OCI-LY7 (cell line): ENCODE measurements around the gene SV2C. TPM values are rescaled to one million over a fixed set of nuclear protein-coding genes. Genes with fewer than 3 reads are reported as not detected.
"Not testable (repeated sequence)": the region's sequence is repeated elsewhere in the genome, so short reads cannot be mapped to it uniquely, and the experiment has no call there.

Experiments used
- BruUV-seq: library from RNA; stranded (reverse); fragments of 400-500 nt; replicated peaks from 2 replicates; lab custom pipeline; 2021; lab: Mats Ljungman, UMichigan
- CTCF ChIA-PET: fragments of 300-600 bp; sonication (Branson Sonifier 250); formaldehyde crosslinking; loops from one replicate; lab custom pipeline; 2022; ENCODE audit warnings: antibody characterized with exemption; ENCODE audit not compliant: unreplicated experiment; lab: Charles Lee
- POLR2A ChIA-PET: fragments of 300-600 bp; sonication (Branson Sonifier 250); formaldehyde crosslinking; loops from one replicate; lab custom pipeline; 2022; ENCODE audit warnings: antibody characterized with exemption; lab: Charles Lee
- DNase-seq: peaks from one replicate; pipeline ENCODE4 v3.0.0-alpha.2; 2015; ENCODE audit warnings: low spot score
- H2AFZ ChIP-seq: fragments of 200-600 bp; sonication (generic), shearing (Covaris generic); 2 replicates; pipeline ENCODE4 v1.6.1; 2014; ENCODE audit warnings: mild to moderate bottlenecking, antibody characterized with exemption, low read length, moderate library complexity
- H3K27ac ChIP-seq: fragments of 200-600 bp; sonication (generic); 2 replicates; pipeline ENCODE4 v1.5.1; 2014; ENCODE audit warnings: mixed run types, low read depth, mild to moderate bottlenecking, moderate library complexity, low read length, inconsistent platforms; ENCODE audit not compliant: poor library complexity, severe bottlenecking
- H3K36me3 ChIP-seq: fragments of 200-600 bp; sonication (generic); 2 replicates; pipeline ENCODE4 v1.6.1; 2014; ENCODE audit warnings: mild to moderate bottlenecking, antibody characterized with exemption, low read length, moderate library complexity, mixed read lengths; ENCODE audit not compliant: insufficient read depth
- H3K4me1 ChIP-seq: fragments of 200-600 bp; sonication (generic); 2 replicates; pipeline ENCODE4 v1.5.1; 2014; ENCODE audit warnings: mild to moderate bottlenecking, low read length; ENCODE audit not compliant: insufficient read depth, poor library complexity, severe bottlenecking
- H3K4me2 ChIP-seq: fragments of 200-600 bp; sonication (generic); 2 replicates; pipeline ENCODE4 v1.6.1; 2014; ENCODE audit warnings: mild to moderate bottlenecking, low read length
- H3K4me3 ChIP-seq: fragments of 200-600 bp; sonication (generic); 2 replicates; pipeline ENCODE4 v1.5.1; 2014; ENCODE audit warnings: mild to moderate bottlenecking, low read depth, low read length; ENCODE audit not compliant: poor library complexity, severe bottlenecking
- H3K79me2 ChIP-seq: fragments of 200-600 bp; sonication (generic); 2 replicates; pipeline ENCODE4 v1.6.1; 2016; ENCODE audit warnings: low read depth, mild to moderate bottlenecking, low read length, moderate library complexity, mixed read lengths; ENCODE audit not compliant: insufficient read depth
- H3K9me2 ChIP-seq: fragments of 200-600 bp; sonication (generic); 2 replicates; pipeline ENCODE4 v1.6.1; 2016; ENCODE audit warnings: mild to moderate bottlenecking, low read length, mixed read lengths; ENCODE audit not compliant: insufficient read depth
- H3K9me3 ChIP-seq: fragments of 200-600 bp; sonication (generic); 2 replicates; pipeline ENCODE4 v1.6.1; 2014; ENCODE audit warnings: mild to moderate bottlenecking, mixed run types, low read length, mixed read lengths
- H4K20me1 ChIP-seq: fragments of 200-600 bp; sonication (generic); 2 replicates; pipeline ENCODE4 v1.6.1; 2014; ENCODE audit warnings: mild to moderate bottlenecking, antibody characterized with exemption, low read length, moderate library complexity, mixed read lengths; ENCODE audit not compliant: insufficient read depth
- EZH2phosphoT487 ChIP-seq: fragments of 200-600 bp; sonication (generic); IDR thresholded peaks from 2 replicates; pipeline ENCODE4 v1.6.1; 2018; ENCODE audit warnings: low read depth, borderline replicate concordance, mild to moderate bottlenecking, mixed run types, antibody characterized with exemption, low read length, moderate library complexity, mixed read lengths
- intact Hi-C: fragments of 100-400 bp; cut with micrococcal nuclease; formaldehyde crosslinking; loops from one replicate; pipeline ENCODE4 v1.10.0; 2022; ENCODE audit not compliant: unreplicated experiment
- total RNA-seq, 2 experiments: library from RNA; depleted of rRNA in 1 of 2; stranded (reverse); fragments of >200 nt in 1 of 2; shearing (Covaris generic) in 1 of 2; gene quantifications; 2 replicates each; pipeline ENCODE4 v1.2.3, GENCODE V29; 2014 to 2022
- TF ChIP-seq, protein P1 (sequence below): fragments of 200-600 bp; sonication (generic); conservative IDR thresholded peaks from 2 replicates; pipeline ENCODE4 v1.5.1; 2014; ENCODE audit warnings: mild to moderate bottlenecking, antibody characterized with exemption, low read length, moderate library complexity, mixed read lengths

The SV2C gene
- total RNA-seq, 2 experiments from 2014 or later = not detected

GRCh38 chr5:76298852-76299251 is 215.7 kb downstream of the SV2C start:
- DNase-seq = no peak
- Histone ChIP-seq H3K4me3 (no peak overlapping the region), H3K9me3 (no peaks in the 10 kb centered on the region), H3K4me2 (no peak overlapping the region), H3K27ac (no peak overlapping the region), H3K79me2 (no peaks in the 10 kb centered on the region), H3K36me3 (no peaks in the 10 kb centered on the region), H4K20me1 (no peaks in the 10 kb centered on the region), H2AFZ (no peak overlapping the region), H3K4me1 (peaks cover 6% of the 10 kb centered on the region), H3K9me2 (no peaks in the 10 kb centered on the region)
- intact Hi-C loops = no loop called here
- POLR2A ChIA-PET = interaction anchor here (0.9 kb wide), 1 partner anchor 53 kb away, joined by 3 read pairs; no protein-coding TSS in a partner anchor
- CTCF ChIA-PET = no interaction called here
- no peak for TF ChIP-seq EZH2phosphoT487
- TF ChIP-seq, protein P1, sequence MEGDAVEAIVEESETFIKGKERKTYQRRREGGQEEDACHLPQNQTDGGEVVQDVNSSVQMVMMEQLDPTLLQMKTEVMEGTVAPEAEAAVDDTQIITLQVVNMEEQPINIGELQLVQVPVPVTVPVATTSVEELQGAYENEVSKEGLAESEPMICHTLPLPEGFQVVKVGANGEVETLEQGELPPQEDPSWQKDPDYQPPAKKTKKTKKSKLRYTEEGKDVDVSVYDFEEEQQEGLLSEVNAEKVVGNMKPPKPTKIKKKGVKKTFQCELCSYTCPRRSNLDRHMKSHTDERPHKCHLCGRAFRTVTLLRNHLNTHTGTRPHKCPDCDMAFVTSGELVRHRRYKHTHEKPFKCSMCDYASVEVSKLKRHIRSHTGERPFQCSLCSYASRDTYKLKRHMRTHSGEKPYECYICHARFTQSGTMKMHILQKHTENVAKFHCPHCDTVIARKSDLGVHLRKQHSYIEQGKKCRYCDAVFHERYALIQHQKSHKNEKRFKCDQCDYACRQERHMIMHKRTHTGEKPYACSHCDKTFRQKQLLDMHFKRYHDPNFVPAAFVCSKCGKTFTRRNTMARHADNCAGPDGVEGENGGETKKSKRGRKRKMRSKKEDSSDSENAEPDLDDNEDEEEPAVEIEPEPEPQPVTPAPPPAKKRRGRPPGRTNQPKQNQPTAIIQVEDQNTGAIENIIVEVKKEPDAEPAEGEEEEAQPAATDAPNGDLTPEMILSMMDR = no peak
- BruUV-seq = no TSS peak

GRCh38 chr5:76299592-76299991 is 216.4 kb downstream of the SV2C start:
- TF ChIP-seq, protein P1 = no peak
- no peak for TF ChIP-seq EZH2phosphoT487
- intact Hi-C loops = no loop called here
- ChIA-PET CTCF (no interaction called here), POLR2A (no interaction called here)
- Histone ChIP-seq H3K9me2 (no peaks in the 10 kb centered on the region), H3K27ac (no peak overlapping the region), H4K20me1 (no peaks in the 10 kb centered on the region), H3K4me3 (no peak overlapping the region), H3K9me3 (no peaks in the 10 kb centered on the region), H2AFZ (no peak overlapping the region), H3K4me2 (no peak overlapping the region), H3K36me3 (no peaks in the 10 kb centered on the region), H3K79me2 (no peaks in the 10 kb centered on the region), H3K4me1 (peaks cover 12% of the 10 kb centered on the region)
- no TSS peak for BruUV-seq
- no peak for DNase-seq

- H3K4me3 ChIP-seq, H4K20me1 ChIP-seq, H3K4me2 ChIP-seq, DNase-seq, BruUV-seq, H3K9me3 ChIP-seq, H2AFZ ChIP-seq, H3K79me2 ChIP-seq, intact Hi-C loops, CTCF ChIA-PET, POLR2A ChIA-PET, H3K27ac ChIP-seq, H3K36me3 ChIP-seq, H3K9me2 ChIP-seq: not testable (repeated sequence)
- H3K4me1 ChIP-seq = peaks cover 12% of the 10 kb centered on the region
Measured at GRCh38 chr5:76301932-76302331, 218.7 kb downstream of the SV2C start.

DNA sequence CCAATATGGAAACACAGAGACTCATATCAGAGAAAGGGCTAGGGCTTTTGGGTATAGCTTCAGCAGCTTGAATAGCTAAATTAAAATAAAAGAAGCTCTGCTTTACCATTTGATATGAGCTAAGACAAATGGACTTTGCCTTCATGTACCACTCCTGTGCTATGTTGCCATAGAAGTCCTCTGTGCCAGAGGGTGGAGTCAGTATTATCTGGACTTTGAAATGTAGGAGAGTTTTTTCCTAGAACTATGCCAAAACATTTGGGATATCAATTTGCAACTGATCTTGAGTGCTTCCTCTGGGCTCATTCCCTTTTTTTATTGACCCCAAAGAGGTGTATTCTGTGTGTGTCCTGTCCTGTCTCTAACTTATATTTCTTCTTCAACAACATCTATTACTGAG is 219.5 kb downstream of the SV2C start:
- BruUV-seq, H3K36me3 ChIP-seq, intact Hi-C loops, CTCF ChIA-PET, H3K4me2 ChIP-seq, H3K9me2 ChIP-seq, H2AFZ ChIP-seq, H3K79me2 ChIP-seq, DNase-seq, POLR2A ChIA-PET, H3K27ac ChIP-seq, H4K20me1 ChIP-seq, H3K4me3 ChIP-seq, H3K9me3 ChIP-seq: not testable (repeated sequence)
- H3K4me1 ChIP-seq = peaks cover 12% of the 10 kb centered on the region
